ENCODE results near the gene SRRD.

DNA sequence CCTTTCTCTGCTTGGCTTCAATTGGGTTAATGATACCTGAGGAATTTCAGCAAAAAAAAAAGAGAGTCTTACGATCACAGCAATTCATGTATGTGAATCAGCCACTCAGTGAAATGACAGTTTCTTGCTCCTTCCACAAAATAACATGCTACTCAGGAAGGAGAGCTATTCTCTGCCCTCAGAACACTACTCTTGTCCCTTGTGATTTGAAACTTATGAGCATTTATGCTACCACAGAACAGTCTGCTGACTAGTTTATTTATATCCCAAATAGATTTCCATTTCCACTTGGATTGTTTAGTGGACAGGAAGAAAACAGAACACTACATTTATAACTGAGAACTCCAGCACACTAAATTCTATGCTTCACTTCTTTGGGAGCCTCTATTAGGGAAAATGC, 20.1 kb downstream of the SRRD start:
- no peak for TF ChIP-seq EZH2phosphoT487 (IDR thresholded peaks at IDR 0.05; ENCODE audit: low read depth)
- TF ChIP-seq, protein P1, sequence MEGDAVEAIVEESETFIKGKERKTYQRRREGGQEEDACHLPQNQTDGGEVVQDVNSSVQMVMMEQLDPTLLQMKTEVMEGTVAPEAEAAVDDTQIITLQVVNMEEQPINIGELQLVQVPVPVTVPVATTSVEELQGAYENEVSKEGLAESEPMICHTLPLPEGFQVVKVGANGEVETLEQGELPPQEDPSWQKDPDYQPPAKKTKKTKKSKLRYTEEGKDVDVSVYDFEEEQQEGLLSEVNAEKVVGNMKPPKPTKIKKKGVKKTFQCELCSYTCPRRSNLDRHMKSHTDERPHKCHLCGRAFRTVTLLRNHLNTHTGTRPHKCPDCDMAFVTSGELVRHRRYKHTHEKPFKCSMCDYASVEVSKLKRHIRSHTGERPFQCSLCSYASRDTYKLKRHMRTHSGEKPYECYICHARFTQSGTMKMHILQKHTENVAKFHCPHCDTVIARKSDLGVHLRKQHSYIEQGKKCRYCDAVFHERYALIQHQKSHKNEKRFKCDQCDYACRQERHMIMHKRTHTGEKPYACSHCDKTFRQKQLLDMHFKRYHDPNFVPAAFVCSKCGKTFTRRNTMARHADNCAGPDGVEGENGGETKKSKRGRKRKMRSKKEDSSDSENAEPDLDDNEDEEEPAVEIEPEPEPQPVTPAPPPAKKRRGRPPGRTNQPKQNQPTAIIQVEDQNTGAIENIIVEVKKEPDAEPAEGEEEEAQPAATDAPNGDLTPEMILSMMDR (IDR thresholded peaks at IDR 0.05; ENCODE audit: low read depth, low read length) = no peak
